Mammary epithelial cell (primary cell): ENCODE results near the gene ASXL3.

Source experiments
- CTCF ChIP-seq, 2 donors: IDR thresholded peaks in 1 of 2; conservative IDR thresholded peaks in 1 of 2; 2 replicates each; pipeline ENCODE4 v1.5.1; 2011 to 2012; ENCODE audit warnings: inconsistent platforms in 2 of 2, low read length in 2 of 2, mild to moderate bottlenecking in 2 of 2, control low read depth in 1 of 2, low read depth in 1 of 2; ENCODE audit not compliant: insufficient read depth in 1 of 2; ENCODE audit errors: extremely low read depth in 1 of 2
- EZH2 ChIP-seq: IDR thresholded peaks from 2 replicates; pipeline ENCODE4 v1.6.1; 2012; ENCODE audit warnings: low read length, inconsistent platforms, borderline replicate concordance

DNA sequence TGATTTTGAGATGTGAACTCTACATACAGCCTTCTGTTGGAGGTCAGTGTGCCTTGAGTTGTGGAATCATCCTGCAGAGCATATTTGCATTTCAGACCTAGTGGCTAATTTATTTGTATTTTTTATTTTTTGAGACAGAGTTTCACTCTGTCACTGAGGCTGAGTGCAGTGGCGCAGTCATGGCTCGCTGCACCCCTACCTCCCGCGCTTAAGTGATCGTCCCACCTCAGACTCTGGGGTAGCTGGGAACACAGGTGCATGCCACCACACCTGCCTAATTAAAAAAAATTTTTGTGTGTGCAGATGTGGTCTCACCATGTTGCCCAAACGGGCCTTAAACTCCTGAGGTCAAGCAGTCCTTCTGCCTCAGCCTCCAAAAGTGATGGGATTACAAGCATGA is 104.4 kb downstream of the ASXL3 start:
- no peak for TF ChIP-seq CTCF (conservative IDR thresholded peaks at IDR 0.05 in 1 of 2, IDR thresholded peaks at IDR 0.05 in 1 of 2; ENCODE audit: extremely low read depth in 1 of 2, insufficient read depth in 1 of 2, low read depth in 1 of 2, low read length in 2 of 2)
- no peak for TF ChIP-seq EZH2
